ENCODE results near the gene MRPL20.

Gene MRPL20

GRCh38 chr1:1360506-1361169 is 46.5 kb downstream of the MRPL20 start:
- DNase-seq (ENCODE audit: low read depth) = no peak

- no peak for DNase-seq (ENCODE audit: low read depth)
These were observed 47.2 kb downstream of the MRPL20 start for GRCh38 chr1:1359664-1360468.

- DNase-seq (ENCODE audit: low read depth) = no peak
These were observed 47.8 kb downstream of the MRPL20 start for GRCh38 chr1:1359308-1359663.

- DNase-seq (ENCODE audit: low read depth) = no peak
These were observed 48.4 kb downstream of the MRPL20 start, which contains the start of gene MXRA8 for GRCh38 chr1:1358433-1359271. MXRA8 (minus strand) TSS chr1:1358555; CDS start chr1:1358504, 51 bp downstream.

- DNase-seq (ENCODE audit: low read depth) = no peak
These were observed 49.1 kb downstream of the MRPL20 start for GRCh38 chr1:1357871-1358432.

- DNase-seq (ENCODE audit: low read depth) = no peak
These were observed 50.2 kb downstream of the MRPL20 start for GRCh38 chr1:1356796-1357401.

GRCh38 chr1:1356166-1356795 is 50.8 kb downstream of the MRPL20 start:
- no peak for DNase-seq (ENCODE audit: low read depth)

- DNase-seq (ENCODE audit: low read depth) = no peak
These were observed 51.7 kb downstream of the MRPL20 start for GRCh38 chr1:1355416-1355815.

- DNase-seq (ENCODE audit: low read depth) = no peak
These were observed 52.5 kb downstream of the MRPL20 start for GRCh38 chr1:1354271-1355247.

GRCh38 chr1:1353389-1354151 is 53.5 kb downstream of the MRPL20 start:
- no peak for DNase-seq (ENCODE audit: low read depth)

GRCh38 chr1:1352786-1353388 is 54.2 kb downstream of the MRPL20 start:
- DNase-seq (ENCODE audit: low read depth) = no peak

Measured in stimulated activated CD8-positive, alpha-beta memory T cell treated with anti-CD3 and anti-CD28 coated beads, Interleukin-15, amount 100 ng/mL, for 24 hours (primary cell).